Pancreas (tissue), 10 donors: ENCODE data around the gene PKM. TPM values are rescaled to one million over a fixed set of nuclear protein-coding genes. Genes with fewer than 3 reads are reported as not detected.

Experiments
- ATAC-seq, 4 donors: fragments of 200-7000 bp; cut with Tn5 transposase; one replicate each; pipeline versions ENCODE4 v1.8.0 to v1.9.1; 2020; ENCODE audit warnings: mild to moderate bottlenecking in 4 of 4, moderate library complexity in 4 of 4
- DNase-seq, 6 donors: peaks; one replicate each; pipeline ENCODE4 v3.0.0-alpha.2; 2020
- FAIRE-seq: peaks from 2 replicates; lab custom pipeline; 2012; peaks lifted over from hg19 to GRCh38; lab: Jason Lieb, UNC
- H3K27ac ChIP-seq, 4 donors: fragments of 200-600 bp; sonication (generic); 1 replicate in 3 of 4; 2 replicates in 1 of 4; pipeline versions ENCODE4 v1.5.0 to v1.8.0; 2020
- H3K27me3 ChIP-seq, 4 donors: fragments of 200-600 bp; one replicate each; pipeline ENCODE4 v1.8.0; 2021
- H3K36me3 ChIP-seq, 3 donors: fragments of 200-600 bp; sonication (generic) in 1 of 3; one replicate each; pipeline versions ENCODE4 v1.5.0 to v1.8.0; 2020 to 2021
- H3K4me1 ChIP-seq, 3 donors: fragments of 200-600 bp; one replicate each; pipeline ENCODE4 v1.8.0; 2021
- H3K4me3 ChIP-seq, 4 donors: fragments of 200-600 bp; sonication (generic) in 2 of 4; one replicate each; pipeline versions ENCODE4 v1.5.0 to v1.8.0; 2020 to 2021
- H3K9me3 ChIP-seq, 4 donors: fragments of 200-600 bp; one replicate each; pipeline ENCODE4 v1.8.0; 2021
- WGBS, 2 donors: extraction: QIAGEN DNeasy Blood & Tissue Kit; methylation state at CpG; one replicate each; pipeline ENCODE4 v1.1.7; 2013; 5-methylcytosine and 5-hydroxymethylcytosine counted together
- intact Hi-C, 3 donors: fragments of 100-400 bp; cut with DNase I; formaldehyde crosslinking; loops; one replicate each; pipeline versions ENCODE4 v1.11.1 to v1.14.2; 2022
- polyA plus RNA-seq, 2 donors: library from polyadenylated mRNA; stranded (reverse); fragments of 200-250 nt; gene quantifications; one replicate each; pipeline ENCODE4 v1.2.3, GENCODE V29; 2013
- total RNA-seq, 6 donors: library from RNA; stranded (reverse); fragmentation: NEBNext Ultra II Directional in 4 of 6; extraction: Animal tissue kit (Norgen Biotek cat#: 25700) in 4 of 6; gene quantifications; one replicate each; pipeline versions ENCODE4 v1.2.1 to v1.2.4, GENCODE V29; 2021 to 2023
- TF ChIP-seq, protein P1 (sequence below), 4 donors: fragments of 200-600 bp; sonication (generic) in 3 of 4; IDR thresholded peaks; one replicate each; pipeline versions ENCODE4 v1.5.0 to v1.8.0; 2021; ENCODE audit warnings: antibody characterized with exemption in 4 of 4
- donor health status: healthy with polysubstance abuse.
- donor health status: DM: no; HTN: no; CAD: no; lungs with moderate emphysema.
- donor health status: DM: no; HTN: no; CAD: no.
- donor health status: control.
- donor health status: control.
- donor health status: Bipolar disorder and iron deficiency.
- donor health status: DM: yes; HTN: yes; CAD: no.
- donor health status: DM: no; HTN: no; CAD: no.
- donor health status: DM: no; HTN: no; CAD: no.
- donor health status: DM: yes; HTN: yes; CAD: no.

PKM gene
- total and polyA plus RNA-seq, 8 donors, result 61.8 to 219 (median 110) TPM

DNA sequence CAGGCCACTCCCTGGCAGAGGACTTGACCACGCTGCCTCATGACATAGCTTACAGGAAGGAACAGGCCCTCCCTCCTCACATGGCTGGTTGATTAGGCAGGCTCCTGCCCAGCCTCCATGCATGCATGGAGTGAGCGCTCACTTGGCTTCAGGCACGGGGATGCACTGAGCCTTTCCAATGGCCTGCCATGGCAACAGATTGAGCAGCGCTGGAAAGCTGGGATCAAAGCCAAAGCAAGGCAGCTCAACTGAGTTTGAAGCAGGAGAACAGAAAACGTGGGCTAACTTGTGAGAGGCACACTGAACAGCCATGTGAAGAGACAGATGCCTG lies 27.5 kb downstream of the PKM start:
- no peak overlapping the region for H3K27ac ChIP-seq
- DNase-seq, result peak in 3 of 6 donors; percentile 41 to 65 (median 50)
- intact Hi-C loops, result no loop called here
- TF ChIP-seq, protein P1, sequence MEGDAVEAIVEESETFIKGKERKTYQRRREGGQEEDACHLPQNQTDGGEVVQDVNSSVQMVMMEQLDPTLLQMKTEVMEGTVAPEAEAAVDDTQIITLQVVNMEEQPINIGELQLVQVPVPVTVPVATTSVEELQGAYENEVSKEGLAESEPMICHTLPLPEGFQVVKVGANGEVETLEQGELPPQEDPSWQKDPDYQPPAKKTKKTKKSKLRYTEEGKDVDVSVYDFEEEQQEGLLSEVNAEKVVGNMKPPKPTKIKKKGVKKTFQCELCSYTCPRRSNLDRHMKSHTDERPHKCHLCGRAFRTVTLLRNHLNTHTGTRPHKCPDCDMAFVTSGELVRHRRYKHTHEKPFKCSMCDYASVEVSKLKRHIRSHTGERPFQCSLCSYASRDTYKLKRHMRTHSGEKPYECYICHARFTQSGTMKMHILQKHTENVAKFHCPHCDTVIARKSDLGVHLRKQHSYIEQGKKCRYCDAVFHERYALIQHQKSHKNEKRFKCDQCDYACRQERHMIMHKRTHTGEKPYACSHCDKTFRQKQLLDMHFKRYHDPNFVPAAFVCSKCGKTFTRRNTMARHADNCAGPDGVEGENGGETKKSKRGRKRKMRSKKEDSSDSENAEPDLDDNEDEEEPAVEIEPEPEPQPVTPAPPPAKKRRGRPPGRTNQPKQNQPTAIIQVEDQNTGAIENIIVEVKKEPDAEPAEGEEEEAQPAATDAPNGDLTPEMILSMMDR (IDR thresholded peaks at IDR 0.05), result no peak
- no peak overlapping the region for H3K4me3 ChIP-seq
- H3K27me3 ChIP-seq, result no peaks in the 10 kb centered on the region
- H3K9me3 ChIP-seq, result no peaks in the 10 kb centered on the region
- WGBS, 2 donors, result 54 to 55% methylated on average over 5 of the region's 5 CpGs
- no peak for FAIRE-seq
- peak; percentile 29 to 75 (median 54) for ATAC-seq
- H3K4me1 ChIP-seq, result no peaks in the 10 kb centered on the region
- peaks cover 3 to 71% (median 40%) of the 10 kb centered on the region in 3 donors for H3K36me3 ChIP-seq

- intact Hi-C loops, result no loop called here
- 87% methylated on average over 8 of the region's 8 CpGs for WGBS, 2 donors
- peaks cover 3 to 68% (median 36%) of the 10 kb centered on the region in 3 donors for H3K36me3 ChIP-seq
Measured at GRCh38 chr15:72202801-72203506, 28.0 kb downstream of the PKM start.

GRCh38 chr15:72202302-72202701 lies 28.7 kb downstream of the PKM start:
- H3K4me1 ChIP-seq, result no peaks in the 10 kb centered on the region
- ATAC-seq (no peak), FAIRE-seq (no peak), DNase-seq (no peak)
- intact Hi-C loops, result no loop called here
- H3K4me3 ChIP-seq, result no peak overlapping the region
- TF ChIP-seq, protein P1 (IDR thresholded peaks at IDR 0.05), result no peak
- WGBS, 2 donors, result 92 to 95% methylated on average over 13 of the region's 13 CpGs
- H3K36me3 ChIP-seq, result peaks cover 3 to 64% (median 33%) of the 10 kb centered on the region in 3 donors
- H3K27me3 ChIP-seq, result no peaks in the 10 kb centered on the region
- no peak overlapping the region for H3K27ac ChIP-seq
- H3K9me3 ChIP-seq, result no peaks in the 10 kb centered on the region

More at GRCh38 chr15:72202801-72203506, 28.0 kb downstream of the PKM start:
- TF ChIP-seq, protein P1 (IDR thresholded peaks at IDR 0.05), result no peak
- ATAC-seq (no peak), DNase-seq (no peak), FAIRE-seq (no peak)
- Histone ChIP-seq H3K4me1 (no peaks in the 10 kb centered on the region), H3K4me3 (no peak overlapping the region), H3K27me3 (no peaks in the 10 kb centered on the region), H3K27ac (peak overlapping the region in 1 of 4 donors; percentile 10), H3K9me3 (no peaks in the 10 kb centered on the region)

DNA sequence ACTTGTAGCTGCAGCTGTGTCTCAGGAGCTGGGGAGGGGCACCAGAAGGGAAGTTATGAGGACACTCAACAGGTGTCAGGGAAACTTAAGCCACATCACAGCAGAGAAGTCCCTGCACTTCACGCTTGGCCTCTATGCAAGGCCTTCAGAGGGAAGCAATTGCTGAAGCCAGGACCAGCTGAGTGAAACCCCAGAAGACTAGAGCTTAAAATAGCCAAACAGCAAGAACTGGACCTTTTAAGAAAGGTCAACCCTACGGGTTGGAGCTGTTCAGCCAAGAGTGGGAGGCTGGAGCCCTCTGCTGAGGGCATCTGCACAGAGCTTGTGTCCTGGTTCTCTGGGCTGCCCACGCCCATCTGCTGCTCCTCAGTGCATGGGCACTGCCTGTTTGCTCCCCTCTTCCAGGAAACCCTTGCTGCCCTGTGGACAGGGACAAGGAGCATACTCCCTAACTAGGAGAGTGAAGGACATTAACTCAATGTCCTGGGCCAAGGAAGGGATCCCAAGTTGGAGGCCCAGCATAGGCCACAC lies 29.5 kb downstream of the PKM start:
- Histone ChIP-seq H3K9me3 (no peaks in the 10 kb centered on the region), H3K27ac (no peak overlapping the region), H3K4me1 (no peaks in the 10 kb centered on the region), H3K4me3 (no peak overlapping the region), H3K27me3 (peaks cover 0 to 3% (median 0%) of the 10 kb centered on the region in 4 donors), H3K36me3 (peaks cover 3 to 56% (median 25%) of the 10 kb centered on the region in 3 donors)
- intact Hi-C loops, result no loop called here
- DNase-seq, result no peak
- FAIRE-seq, result no peak
- TF ChIP-seq, protein P1 (IDR thresholded peaks at IDR 0.05), result no peak
- WGBS, 2 donors, result 80 to 85% methylated on average over 3 of the region's 3 CpGs
- ATAC-seq, result no peak
